ACC112 (cell line): Measurements from ENCODE around the gene PIK3R1.

Source experiments
- H2AFZ ChIP-seq: fragments of 200-600 bp; sonication (generic); one replicate; pipeline ENCODE4 v1.6.0; 2017; ENCODE audit warnings: antibody characterized with exemption, low read length; ENCODE audit not compliant: unreplicated experiment
- H3K27ac ChIP-seq: fragments of 200-600 bp; sonication (generic); 2 replicates; pipeline ENCODE4 v1.5.1; 2014; ENCODE audit warnings: low read depth, mild to moderate bottlenecking, antibody characterized with exemption, low read length, moderate library complexity
- H3K27me3 ChIP-seq: fragments of 200-600 bp; sonication (generic); 2 replicates; pipeline ENCODE4 v1.6.1; 2014; ENCODE audit warnings: mild to moderate bottlenecking, antibody characterized with exemption, low read length, moderate library complexity, mixed read lengths; ENCODE audit not compliant: insufficient read depth
- H3K36me3 ChIP-seq: fragments of 200-600 bp; sonication (generic); 2 replicates; pipeline ENCODE4 v1.6.1; 2016; ENCODE audit warnings: mild to moderate bottlenecking, antibody characterized with exemption, low read length, moderate library complexity, mixed read lengths; ENCODE audit not compliant: insufficient read depth
- H3K4me1 ChIP-seq: fragments of 200-600 bp; sonication (generic); one replicate; pipeline ENCODE4 v1.6.1; 2016; ENCODE audit warnings: low read length, mixed read lengths; ENCODE audit not compliant: insufficient read depth, unreplicated experiment, control insufficient read depth
- H3K4me3 ChIP-seq: fragments of 200-600 bp; sonication (generic); 2 replicates; pipeline ENCODE4 v1.5.1; 2014; ENCODE audit warnings: mild to moderate bottlenecking, low read depth, low read length
- H3K79me2 ChIP-seq: fragments of 200-600 bp; sonication (generic); one replicate; pipeline ENCODE4 v1.6.0; 2016; ENCODE audit warnings: low read length; ENCODE audit not compliant: control insufficient read depth, unreplicated experiment, insufficient read depth

The PIK3R1 gene

GRCh38 chr5:68217528-68217927, 2.0 kb downstream of the PIK3R1 start:
- no peak overlapping the region for H2AFZ ChIP-seq
- peak overlapping the region; percentile 89 for H3K4me3 ChIP-seq
- no peaks in the 10 kb centered on the region for H3K27me3 ChIP-seq
- peak overlapping the region; percentile 40 for H3K27ac ChIP-seq
- H3K36me3 ChIP-seq = peaks cover 4% of the 10 kb centered on the region; the same call in 1 of the 2 replicates
- peaks cover 61% of the 10 kb centered on the region for H3K79me2 ChIP-seq
- peaks cover 15% of the 10 kb centered on the region for H3K4me1 ChIP-seq

- Histone ChIP-seq H3K36me3 (peaks cover 4% of the 10 kb centered on the region; the same call in 1 of the 2 replicates), H3K27me3 (no peaks in the 10 kb centered on the region), H3K4me1 (peaks cover 22% of the 10 kb centered on the region), H3K27ac (no peak overlapping the region), H3K79me2 (peaks cover 77% of the 10 kb centered on the region), H3K4me3 (peak overlapping the region; percentile 89; the same call in 1 of the 2 replicates), H2AFZ (no peak overlapping the region)
Measured at GRCh38 chr5:68219161-68219816, 3.7 kb downstream of the PIK3R1 start.

- peaks cover 79% of the 10 kb centered on the region for H3K79me2 ChIP-seq
- H3K4me1 ChIP-seq = peaks cover 30% of the 10 kb centered on the region
- no peak overlapping the region for H2AFZ ChIP-seq
- no peak overlapping the region for H3K27ac ChIP-seq
- H3K4me3 ChIP-seq = no peak overlapping the region
- H3K27me3 ChIP-seq = no peaks in the 10 kb centered on the region
- H3K36me3 ChIP-seq = peaks cover 4% of the 10 kb centered on the region; the same call in 1 of the 2 replicates
Measured at GRCh38 chr5:68220260-68220659, 4.7 kb downstream of the PIK3R1 start.

- Histone ChIP-seq H3K27ac (no peak overlapping the region), H2AFZ (no peak overlapping the region), H3K36me3 (peaks cover 4% of the 10 kb centered on the region; the same call in 1 of the 2 replicates), H3K4me3 (no peak overlapping the region), H3K27me3 (no peaks in the 10 kb centered on the region), H3K79me2 (peaks cover 86% of the 10 kb centered on the region), H3K4me1 (peaks cover 37% of the 10 kb centered on the region)
Measured at GRCh38 chr5:68220914-68221313, 5.4 kb downstream of the PIK3R1 start.

- Histone ChIP-seq H2AFZ (no peak overlapping the region), H3K79me2 (peaks cover 90% of the 10 kb centered on the region), H3K4me1 (peaks cover 38% of the 10 kb centered on the region), H3K27ac (no peak overlapping the region), H3K27me3 (no peaks in the 10 kb centered on the region), H3K36me3 (peaks cover 9% of the 10 kb centered on the region; the same call in 1 of the 2 replicates), H3K4me3 (no peak overlapping the region)
Measured at GRCh38 chr5:68221488-68221887, 5.9 kb downstream of the PIK3R1 start.

- no peak overlapping the region for H3K4me3 ChIP-seq
- H3K27ac ChIP-seq = no peak overlapping the region
- H3K36me3 ChIP-seq = peaks cover 17% of the 10 kb centered on the region
- peaks cover 85% of the 10 kb centered on the region for H3K79me2 ChIP-seq
- no peaks in the 10 kb centered on the region for H3K27me3 ChIP-seq
- peaks cover 38% of the 10 kb centered on the region for H3K4me1 ChIP-seq
- no peak overlapping the region for H2AFZ ChIP-seq
Measured at GRCh38 chr5:68222310-68222709, 6.8 kb downstream of the PIK3R1 start.

GRCh38 chr5:68222824-68223354, 7.3 kb downstream of the PIK3R1 start:
- Histone ChIP-seq H3K4me1 (peaks cover 36% of the 10 kb centered on the region), H3K36me3 (peaks cover 22% of the 10 kb centered on the region), H3K4me3 (no peak overlapping the region), H3K79me2 (peaks cover 79% of the 10 kb centered on the region), H3K27me3 (no peaks in the 10 kb centered on the region), H3K27ac (no peak overlapping the region), H2AFZ (no peak overlapping the region)

GRCh38 chr5:68223904-68224303, 8.3 kb downstream of the PIK3R1 start:
- H2AFZ ChIP-seq = no peak overlapping the region
- H3K36me3 ChIP-seq = peaks cover 24% of the 10 kb centered on the region
- H3K4me3 ChIP-seq = peak overlapping the region; percentile 60; the same call in 1 of the 2 replicates
- peaks cover 72% of the 10 kb centered on the region for H3K79me2 ChIP-seq
- H3K27ac ChIP-seq = peak overlapping the region; percentile 88
- H3K4me1 ChIP-seq = peaks cover 29% of the 10 kb centered on the region
- no peaks in the 10 kb centered on the region for H3K27me3 ChIP-seq

GRCh38 chr5:68224509-68225187, 9.1 kb downstream of the PIK3R1 start:
- H3K79me2 ChIP-seq = peaks cover 66% of the 10 kb centered on the region
- H3K27ac ChIP-seq = peak overlapping the region; percentile 88
- H3K27me3 ChIP-seq = no peaks in the 10 kb centered on the region
- peak overlapping the region; percentile 60 for H3K4me3 ChIP-seq
- peak overlapping the region; percentile 61 for H2AFZ ChIP-seq
- H3K36me3 ChIP-seq = peaks cover 24% of the 10 kb centered on the region
- H3K4me1 ChIP-seq = peaks cover 29% of the 10 kb centered on the region

- Histone ChIP-seq H3K27ac (peak overlapping the region; percentile 88), H3K4me3 (peak overlapping the region; percentile 60), H2AFZ (peak overlapping the region; percentile 61)
Measured at GRCh38 chr5:68225188-68225910, 9.8 kb downstream of the PIK3R1 start.

More at GRCh38 chr5:68225188-68225910, 9.8 kb downstream of the PIK3R1 start:
- Histone ChIP-seq H3K79me2 (peaks cover 67% of the 10 kb centered on the region), H3K27me3 (no peaks in the 10 kb centered on the region), H3K4me1 (peaks cover 29% of the 10 kb centered on the region), H3K36me3 (peaks cover 24% of the 10 kb centered on the region)
